GM23248 (cell line): ENCODE measurements around the gene CTSE. TPM values are rescaled to one million over a fixed set of nuclear protein-coding genes. Genes with fewer than 3 reads are reported as not detected.

Experiments
- DNase-seq: peaks from one replicate; pipeline ENCODE4 v3.0.0-alpha.2; 2015
- H2AFZ ChIP-seq: fragments of 200-600 bp; sonication (generic); 2 replicates; pipeline ENCODE4 v1.6.1; 2016; ENCODE audit warnings: antibody characterized with exemption
- H3F3A ChIP-seq: fragments of 200-600 bp; sonication (generic); 2 replicates; pipeline ENCODE4 v1.6.1; 2016; ENCODE audit warnings: mild to moderate bottlenecking, antibody characterized with exemption, mixed run types; ENCODE audit not compliant: insufficient read depth
- H3K27ac ChIP-seq: fragments of 200-600 bp; sonication (generic); 2 replicates; pipeline ENCODE4 v1.5.1; 2016; ENCODE audit warnings: mild to moderate bottlenecking
- H3K27me3 ChIP-seq: fragments of 200-600 bp; sonication (generic); replicated peaks from 2 replicates; pipeline ENCODE4 v1.6.1; 2016; ENCODE audit warnings: mild to moderate bottlenecking; ENCODE audit not compliant: insufficient read depth
- H3K36me3 ChIP-seq: fragments of 200-600 bp; sonication (generic); 2 replicates; pipeline ENCODE4 v1.6.1; 2016; ENCODE audit warnings: low read depth, mild to moderate bottlenecking
- H3K4me1 ChIP-seq: fragments of 200-600 bp; sonication (generic); 2 replicates; pipeline ENCODE4 v1.6.1; 2016; ENCODE audit warnings: mild to moderate bottlenecking; ENCODE audit not compliant: insufficient read depth
- H3K4me2 ChIP-seq: fragments of 200-600 bp; sonication (generic); one replicate; pipeline ENCODE4 v1.6.1; 2016; ENCODE audit warnings: mild to moderate bottlenecking; ENCODE audit not compliant: unreplicated experiment
- H3K4me3 ChIP-seq: fragments of 200-600 bp; sonication (generic); 2 replicates; pipeline ENCODE4 v1.5.1; 2016; ENCODE audit warnings: mild to moderate bottlenecking
- H3K79me2 ChIP-seq: fragments of 200-600 bp; sonication (generic); 2 replicates; pipeline ENCODE4 v1.6.1; 2016; ENCODE audit warnings: mild to moderate bottlenecking; ENCODE audit not compliant: insufficient read depth
- H3K9ac ChIP-seq: fragments of 200-600 bp; sonication (generic); 2 replicates; pipeline ENCODE4 v1.6.1; 2016; ENCODE audit warnings: mild to moderate bottlenecking
- H3K9me2 ChIP-seq: fragments of 200-600 bp; sonication (generic); 2 replicates; pipeline ENCODE4 v1.6.1; 2016; ENCODE audit warnings: mixed run types, mild to moderate bottlenecking, moderate library complexity; ENCODE audit not compliant: insufficient read depth
- H3K9me3 ChIP-seq: fragments of 200-600 bp; sonication (generic); one replicate; pipeline ENCODE4 v1.6.1; 2017; ENCODE audit warnings: low read depth
- H4K20me1 ChIP-seq: fragments of 200-600 bp; sonication (generic); 2 replicates; pipeline ENCODE4 v1.6.0; 2016; ENCODE audit not compliant: insufficient read depth
- EZH2 ChIP-seq: fragments of 200-600 bp; sonication (generic); IDR thresholded peaks from 2 replicates; pipeline ENCODE4 v1.6.1; 2018; ENCODE audit warnings: antibody characterized with exemption, mild to moderate bottlenecking; ENCODE audit not compliant: insufficient read depth, poor library complexity, severe bottlenecking
- EZH2phosphoT487 ChIP-seq: fragments of 200-600 bp; sonication (generic); IDR thresholded peaks from 2 replicates; pipeline ENCODE4 v1.6.1; 2018; ENCODE audit warnings: antibody characterized with exemption, moderate library complexity, mild to moderate bottlenecking, low read depth; ENCODE audit not compliant: insufficient read depth
- WGBS, 2 experiments: methylation state at CpG; one replicate each; pipeline ENCODE4 v1.1.6; 2015 to 2017; ENCODE audit warnings: low lambda C conversion rate in 2 of 2, low coverage in 1 of 2; ENCODE audit errors: missing lambda C conversion rate in 2 of 2; 5-methylcytosine and 5-hydroxymethylcytosine counted together
- in situ Hi-C: fragments of 300-500 bp; cut with MboI; formaldehyde crosslinking; loops from 2 replicates; pipeline ENCODE4 v1.15.0; 2020
- polyA plus RNA-seq: library from polyadenylated mRNA; unstranded; fragments of >200 nt; fragmentation: Nextera tagmentation; extraction: Ambion mirVana; gene quantifications from 2 replicates; pipeline ENCODE4 v1.2.1, GENCODE V29; 2016
- total RNA-seq: library from RNA; depleted of rRNA; stranded (reverse); fragments of >200 nt; shearing (Covaris generic); gene quantifications from 2 replicates; pipeline ENCODE4 v1.2.3, GENCODE V29; 2014

CTSE gene
- total and polyA plus RNA-seq, 2 experiments from 2014 or later = not detected

- no peaks in the 10 kb centered on the region for H4K20me1 ChIP-seq
- in situ Hi-C loops = no loop called here
- no peaks in the 10 kb centered on the region for H3K9me3 ChIP-seq
- WGBS, 2 experiments = 76 to 100% methylated on average over 1 of the region's 1 CpG
- no peak for DNase-seq
- no peaks in the 10 kb centered on the region for H3K79me2 ChIP-seq
- no peaks in the 10 kb centered on the region for H3K9me2 ChIP-seq
- H3K4me2 ChIP-seq = no peak overlapping the region
- TF ChIP-seq EZH2phosphoT487 = no peak
- no peak for TF ChIP-seq EZH2
- peaks cover 12% of the 10 kb centered on the region; the same call in 1 of the 2 replicates for H3K27me3 ChIP-seq
- no peaks in the 10 kb centered on the region for H3F3A ChIP-seq
- H2AFZ ChIP-seq = no peak overlapping the region
- no peak overlapping the region for H3K4me3 ChIP-seq
- H3K36me3 ChIP-seq = no peaks in the 10 kb centered on the region
- H3K9ac ChIP-seq = no peak overlapping the region
- no peaks in the 10 kb centered on the region for H3K4me1 ChIP-seq
- H3K27ac ChIP-seq = no peak overlapping the region
These were observed 8.6 kb downstream of the CTSE start for GRCh38 chr1:206015071-206015470.

DNA sequence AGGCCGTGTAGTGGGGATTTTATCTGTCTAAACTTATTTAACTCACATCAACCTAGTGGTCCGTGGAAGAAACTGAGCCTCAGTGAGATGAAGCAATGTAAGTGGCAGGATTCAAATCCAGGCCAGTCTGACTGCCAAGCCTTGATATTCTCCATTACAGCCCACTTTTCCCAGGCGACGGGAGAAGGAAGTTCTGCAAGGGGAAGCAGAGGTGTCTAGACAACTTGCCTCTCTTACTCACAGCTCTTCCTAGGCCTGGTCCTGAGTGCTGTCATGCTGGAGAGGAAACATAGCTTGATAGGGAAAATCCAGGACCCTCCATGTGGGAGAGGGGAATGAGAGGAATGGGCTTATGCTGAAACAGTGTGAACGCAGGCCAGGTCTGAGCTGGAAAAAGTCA lies 9.1 kb downstream of the CTSE start:
- Histone ChIP-seq H3K4me2 (no peak overlapping the region), H3F3A (no peaks in the 10 kb centered on the region), H3K4me3 (no peak overlapping the region), H2AFZ (no peak overlapping the region), H4K20me1 (no peaks in the 10 kb centered on the region), H3K36me3 (no peaks in the 10 kb centered on the region), H3K4me1 (no peaks in the 10 kb centered on the region), H3K9ac (no peak overlapping the region), H3K27me3 (peaks cover 12% of the 10 kb centered on the region; the same call in 1 of the 2 replicates), H3K9me2 (no peaks in the 10 kb centered on the region), H3K79me2 (no peaks in the 10 kb centered on the region), H3K27ac (no peak overlapping the region), H3K9me3 (no peaks in the 10 kb centered on the region)
- 69 to 77% methylated on average over 5 of the region's 5 CpGs for WGBS, 2 experiments
- in situ Hi-C loops = no loop called here
- DNase-seq = no peak
- TF ChIP-seq EZH2phosphoT487 (no peak), EZH2 (no peak)

DNA sequence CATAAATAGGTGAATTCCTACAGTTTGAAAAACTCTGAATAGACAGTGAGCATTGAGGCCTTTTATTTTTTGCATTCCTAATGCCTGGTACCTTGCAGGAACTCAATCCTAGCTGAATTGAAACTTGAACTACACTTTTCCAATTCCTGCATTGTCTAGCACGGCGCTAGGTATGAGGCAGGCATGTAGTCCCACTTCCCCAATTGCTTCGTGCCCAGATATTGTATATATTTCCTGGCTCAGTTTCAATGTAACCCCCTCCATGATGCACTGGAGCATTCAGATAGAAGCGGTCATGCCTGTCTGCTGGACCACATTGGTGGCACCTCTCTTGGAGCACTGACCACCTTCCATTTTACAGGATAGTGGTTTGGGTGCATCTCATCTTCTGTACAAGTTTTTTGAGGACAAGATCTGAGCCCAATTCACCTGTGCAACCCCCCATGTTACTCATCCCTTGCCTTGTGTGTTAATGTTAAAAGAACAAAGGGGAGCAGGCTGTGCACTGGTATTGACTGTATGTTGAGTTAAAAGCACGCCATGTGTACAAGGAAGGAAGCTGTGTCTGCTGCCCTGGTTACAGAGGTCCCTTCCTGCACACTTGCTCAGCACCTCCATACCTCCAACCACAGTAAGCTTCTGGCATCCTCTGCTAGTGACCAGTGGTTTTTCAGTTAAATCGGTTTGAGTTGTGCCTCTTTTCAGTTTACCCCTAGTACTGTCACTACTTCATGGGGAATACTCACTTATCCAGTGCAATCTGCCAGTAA lies 10.5 kb downstream of the CTSE start:
- Histone ChIP-seq H4K20me1 (no peaks in the 10 kb centered on the region), H3K4me2 (no peak overlapping the region), H3F3A (no peaks in the 10 kb centered on the region), H3K79me2 (no peaks in the 10 kb centered on the region), H3K9me2 (no peaks in the 10 kb centered on the region), H3K4me3 (no peak overlapping the region), H3K27ac (no peak overlapping the region), H3K9ac (no peak overlapping the region), H3K27me3 (peaks cover 4% of the 10 kb centered on the region; the same call in 1 of the 2 replicates), H2AFZ (no peak overlapping the region), H3K9me3 (no peaks in the 10 kb centered on the region), H3K36me3 (no peaks in the 10 kb centered on the region), H3K4me1 (no peaks in the 10 kb centered on the region)
- TF ChIP-seq EZH2phosphoT487 (no peak), EZH2 (no peak)
- WGBS, 2 experiments = 76 to 85% methylated on average over 6 of the region's 6 CpGs
- in situ Hi-C loops = no loop called here
- DNase-seq = no peak

GRCh38 chr1:206012086-206012859 lies 11.4 kb downstream of the CTSE start:
- no peaks in the 10 kb centered on the region for H3K27me3 ChIP-seq
- no peak overlapping the region for H3K27ac ChIP-seq
- no peak overlapping the region for H3K9ac ChIP-seq
- in situ Hi-C loops = no loop called here
- no peaks in the 10 kb centered on the region for H3K4me1 ChIP-seq
- no peaks in the 10 kb centered on the region for H3K36me3 ChIP-seq
- no peaks in the 10 kb centered on the region for H3K9me3 ChIP-seq
- TF ChIP-seq EZH2phosphoT487 = no peak
- TF ChIP-seq EZH2 = no peak
- no peaks in the 10 kb centered on the region for H4K20me1 ChIP-seq
- no peak overlapping the region for H2AFZ ChIP-seq
- H3F3A ChIP-seq = no peaks in the 10 kb centered on the region
- 83 to 84% methylated on average over 17 of the region's 17 CpGs for WGBS, 2 experiments
- H3K9me2 ChIP-seq = no peaks in the 10 kb centered on the region
- no peaks in the 10 kb centered on the region for H3K79me2 ChIP-seq
- no peak overlapping the region for H3K4me2 ChIP-seq
- no peak overlapping the region for H3K4me3 ChIP-seq
- no peak for DNase-seq
